ENCODE results near the gene WDHD1.
"Not testable (repeated sequence)": the region's sequence is repeated elsewhere in the genome, so short reads cannot be mapped to it uniquely, and the experiment has no call there.

The WDHD1 gene

DNA sequence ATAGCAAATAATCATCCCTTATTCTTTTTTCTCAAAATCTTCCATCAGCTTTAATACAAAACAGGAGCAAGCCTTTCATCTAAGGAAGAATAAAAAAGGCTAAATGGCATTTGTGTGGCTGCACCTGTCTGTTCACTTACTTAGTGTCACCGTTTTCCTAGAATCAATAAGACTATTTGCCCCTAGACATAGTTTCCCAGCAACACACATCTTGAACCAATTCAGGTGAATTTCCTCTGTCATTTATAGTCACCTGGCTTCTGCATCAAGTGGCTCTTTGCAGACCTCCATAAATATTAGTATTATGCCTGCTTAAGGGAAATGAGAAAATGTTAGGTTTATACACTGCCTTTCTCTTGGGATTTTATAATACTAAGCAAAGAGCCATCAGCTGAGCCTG lies 106.8 kb downstream of the WDHD1 start:
- TF ChIP-seq CTCF (IDR thresholded peaks at IDR 0.05; ENCODE audit: low read depth, low read length) = no peak
- no peak for DNase-seq (ENCODE audit: extremely low read depth, low read depth)

- no peak for TF ChIP-seq CTCF (IDR thresholded peaks at IDR 0.05; ENCODE audit: low read depth, low read length)
- DNase-seq (ENCODE audit: extremely low read depth, low read depth) = no peak
Measured at GRCh38 chr14:54919330-54919729, 107.6 kb downstream of the WDHD1 start.

DNA sequence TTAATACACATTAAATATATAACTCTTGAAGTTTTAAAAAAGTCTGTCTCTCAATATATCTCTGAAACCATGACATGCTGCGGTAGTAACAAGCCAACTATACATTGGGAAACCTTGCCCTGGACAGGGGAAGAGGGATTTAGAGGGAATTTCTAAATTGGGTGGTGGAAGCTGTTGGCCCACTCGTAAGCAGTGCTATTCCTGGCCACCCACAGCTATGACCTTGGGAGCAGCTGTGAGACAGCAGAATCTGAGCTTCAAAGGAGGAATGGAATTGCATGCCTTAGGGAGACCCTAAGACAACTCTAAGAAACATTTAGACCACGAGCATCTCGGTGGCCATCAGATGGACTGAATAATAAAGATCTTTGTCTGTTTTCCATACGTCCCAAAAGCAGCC lies 108.5 kb downstream of the WDHD1 start:
- no peak for TF ChIP-seq CTCF (IDR thresholded peaks at IDR 0.05; ENCODE audit: low read depth, low read length)
- no peak for DNase-seq (ENCODE audit: extremely low read depth, low read depth)

- TF ChIP-seq CTCF (IDR thresholded peaks at IDR 0.05; ENCODE audit: low read depth, low read length) = no peak
- no peak for DNase-seq (ENCODE audit: extremely low read depth, low read depth)
Measured at GRCh38 chr14:54916101-54916500, 110.8 kb downstream of the WDHD1 start.

GRCh38 chr14:54909817-54910558 lies 116.9 kb downstream of the WDHD1 start:
- DNase-seq (ENCODE audit: extremely low read depth, low read depth) = no peak
- no peak for TF ChIP-seq CTCF (IDR thresholded peaks at IDR 0.05; ENCODE audit: low read depth, low read length)

DNA sequence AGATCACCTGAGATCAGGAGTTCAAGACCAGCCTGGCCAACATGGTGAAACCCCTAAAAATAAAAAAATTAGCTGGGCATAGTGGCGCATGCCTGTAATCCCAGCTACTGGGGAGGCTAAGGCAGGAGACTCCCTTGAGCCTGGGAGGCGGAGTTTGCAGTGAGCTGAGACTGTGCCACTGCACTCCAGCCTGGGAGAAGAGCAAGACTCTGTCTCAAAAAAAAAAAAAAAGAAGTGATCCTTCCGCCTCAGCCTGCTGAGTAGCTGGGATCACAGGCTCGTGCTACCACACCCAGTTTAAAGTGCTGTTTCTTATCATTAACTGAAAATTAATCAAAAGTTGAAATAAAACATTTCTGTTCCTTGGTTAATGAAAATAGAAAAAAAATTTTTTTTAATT lies 117.9 kb downstream of the WDHD1 start:
- DNase-seq (ENCODE audit: extremely low read depth, low read depth) = not testable (repeated sequence)

DNA sequence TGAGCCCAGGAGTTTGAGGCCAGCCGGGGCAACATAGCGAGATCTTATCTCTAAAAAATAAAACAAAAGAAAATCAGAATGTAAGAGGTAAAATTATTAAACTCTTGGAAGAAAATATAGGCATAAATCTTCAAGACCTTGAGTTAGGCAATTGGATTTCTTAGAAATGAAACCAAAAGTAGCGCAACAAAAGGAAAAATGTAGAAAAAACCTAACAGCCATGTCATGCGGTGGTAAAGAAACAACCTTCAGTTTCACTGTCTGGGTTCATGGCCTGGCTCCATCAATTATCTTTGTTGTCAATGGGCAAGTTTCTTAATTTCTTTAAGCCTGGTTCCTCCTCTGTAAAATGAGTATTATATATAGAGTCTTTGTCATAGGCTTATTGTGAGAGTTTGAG lies 118.7 kb downstream of the WDHD1 start:
- no peak for DNase-seq (ENCODE audit: extremely low read depth, low read depth)
- no peak for TF ChIP-seq CTCF (IDR thresholded peaks at IDR 0.05; ENCODE audit: low read depth, low read length)

DNA sequence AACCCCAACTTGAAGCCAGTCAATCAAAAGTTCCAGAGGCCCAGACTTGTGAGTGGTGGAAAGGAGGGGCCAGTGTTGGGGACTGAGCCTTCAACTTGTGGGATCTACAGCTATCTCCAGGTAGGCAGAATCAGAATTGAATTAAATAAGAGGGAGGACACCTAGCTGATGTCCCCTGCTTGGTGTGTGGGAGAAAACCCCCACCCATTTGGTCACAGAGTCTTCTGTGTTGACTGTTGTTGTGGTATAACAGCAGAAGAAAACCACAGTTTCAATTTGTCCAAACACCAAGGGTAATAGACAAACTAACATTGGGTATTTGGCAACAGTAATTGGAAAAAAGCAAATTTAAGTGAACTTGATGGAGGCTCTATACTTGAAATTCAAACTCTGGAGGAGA lies 120.8 kb downstream of the WDHD1 start:
- DNase-seq (ENCODE audit: extremely low read depth, low read depth) = no peak
- no peak for TF ChIP-seq CTCF (IDR thresholded peaks at IDR 0.05; ENCODE audit: low read depth, low read length)

Data from AG09319 (cell line).